GM03348 (cell line): ENCODE measurements around the gene CCL18.
"Not testable (repeated sequence)": the region's sequence is repeated elsewhere in the genome, so short reads cannot be mapped to it uniquely, and the experiment has no call there.

ENCODE experiments used
- DNase-seq: peaks from one replicate; pipeline ENCODE4 v3.0.0; 2012; ENCODE audit warnings: low spot score

The CCL18 gene

GRCh38 chr17:36104246-36104645 is 40.2 kb downstream of the CCL18 start:
- not testable (repeated sequence) for DNase-seq

GRCh38 chr17:36104701-36105181 is 40.7 kb downstream of the CCL18 start:
- no peak for DNase-seq

GRCh38 chr17:36105781-36106492 is 41.9 kb downstream of the CCL18 start:
- DNase-seq, result no peak

GRCh38 chr17:36106493-36106835 is 42.4 kb downstream of the CCL18 start:
- DNase-seq, result no peak

- DNase-seq, result no peak
These were observed 43.6 kb downstream of the CCL18 start for GRCh38 chr17:36107660-36108059.

GRCh38 chr17:36108265-36108664 is 44.2 kb downstream of the CCL18 start:
- not testable (repeated sequence) for DNase-seq

GRCh38 chr17:36111068-36111490 is 47.0 kb downstream of the CCL18 start:
- no peak for DNase-seq

GRCh38 chr17:36112572-36112971 is 48.5 kb downstream of the CCL18 start:
- no peak for DNase-seq

GRCh38 chr17:36113131-36113530 is 49.1 kb downstream of the CCL18 start:
- not testable (repeated sequence) for DNase-seq

GRCh38 chr17:36114971-36115648 is 51.0 kb downstream of the CCL18 start:
- DNase-seq, result not testable (repeated sequence)

- DNase-seq, result not testable (repeated sequence)
These were observed 51.5 kb downstream of the CCL18 start for GRCh38 chr17:36115649-36115977.

- DNase-seq, result no peak
These were observed 53.7 kb downstream of the CCL18 start for GRCh38 chr17:36117505-36118382.

- DNase-seq, result no peak
These were observed 54.6 kb downstream of the CCL18 start for GRCh38 chr17:36118477-36119353.

- DNase-seq, result no peak
These were observed 56.1 kb downstream of the CCL18 start for GRCh38 chr17:36120221-36120620.

- DNase-seq, result not testable (repeated sequence)
These were observed 57.0 kb downstream of the CCL18 start for GRCh38 chr17:36121099-36121498.
